Progenitor cell of endocrine pancreas (in vitro differentiated cells): ENCODE data around the gene ZNF804B. TPM values are rescaled to one million over a fixed set of nuclear protein-coding genes. Genes with fewer than 3 reads are reported as not detected.

ENCODE experiments used
- DNase-seq: peaks from one replicate; pipeline ENCODE4 v3.0.0; 2021; ENCODE audit warnings: low spot score; ENCODE audit not compliant: unreplicated experiment
- H3K27ac Mint-ChIP-seq: 2 replicates; pipeline ENCODE4 v1.8.0; 2021; ENCODE audit warnings: mild to moderate bottlenecking, moderate library complexity, mixed read lengths
- H3K27me3 Mint-ChIP-seq: 2 replicates; pipeline ENCODE4 v1.8.0; 2021; ENCODE audit warnings: mixed read lengths
- H3K36me3 Mint-ChIP-seq: 2 replicates; pipeline ENCODE4 v1.8.0; 2022; ENCODE audit warnings: mixed read lengths; ENCODE audit not compliant: insufficient read depth
- H3K4me1 Mint-ChIP-seq: 2 replicates; pipeline ENCODE4 v1.8.0; 2021; ENCODE audit warnings: low read depth, mixed read lengths
- H3K4me3 Mint-ChIP-seq: 2 replicates; pipeline ENCODE4 v1.8.0; 2021; ENCODE audit warnings: low read depth, mild to moderate bottlenecking, moderate library complexity, mixed read lengths
- H3K9me3 Mint-ChIP-seq: 2 replicates; pipeline ENCODE4 v1.8.0; 2021; ENCODE audit warnings: low read depth, mixed read lengths
- CTCF ChIP-seq: fragments of 200-600 bp; sonication (generic); IDR thresholded peaks from one replicate; pipeline ENCODE4 v1.5.0; 2021; ENCODE audit warnings: antibody characterized with exemption, mild to moderate bottlenecking; ENCODE audit not compliant: unreplicated experiment
- total RNA-seq: library from RNA; stranded (reverse); gene quantifications from 2 replicates; pipeline ENCODE4 v1.2.1, GENCODE V29; 2021

Gene ZNF804B
- total RNA-seq, 1 donor from 2014 or later: not detected

- Mint-ChIP-seq H3K9me3 (no peaks in the 10 kb centered on the region), H3K27me3 (peaks cover 46% of the 10 kb centered on the region), H3K4me1 (no peaks in the 10 kb centered on the region), H3K4me3 (no peak overlapping the region), H3K36me3 (no peaks in the 10 kb centered on the region), H3K27ac (no peak overlapping the region)
- no peak for TF ChIP-seq CTCF
- DNase-seq: no peak
Observed at GRCh38 chr7:89238156-89238555, 478.7 kb downstream of the ZNF804B start.

- Mint-ChIP-seq H3K4me3 (no peak overlapping the region), H3K4me1 (peaks cover 2% of the 10 kb centered on the region), H3K27me3 (peaks cover 8% of the 10 kb centered on the region), H3K36me3 (no peaks in the 10 kb centered on the region), H3K9me3 (peaks cover 14% of the 10 kb centered on the region), H3K27ac (no peak overlapping the region)
- TF ChIP-seq CTCF: no peak
- DNase-seq: no peak
Observed at GRCh38 chr7:89246196-89246595, 486.7 kb downstream of the ZNF804B start.

- peaks cover 19% of the 10 kb centered on the region for H3K9me3 Mint-ChIP-seq
- H3K27me3 Mint-ChIP-seq: no peaks in the 10 kb centered on the region
- peaks cover 2% of the 10 kb centered on the region for H3K4me1 Mint-ChIP-seq
- H3K36me3 Mint-ChIP-seq: no peaks in the 10 kb centered on the region
- H3K4me3 Mint-ChIP-seq: no peak overlapping the region
- H3K27ac Mint-ChIP-seq: no peak overlapping the region
- no peak for DNase-seq
- no peak for TF ChIP-seq CTCF
Observed at GRCh38 chr7:89247207-89247606, 487.7 kb downstream of the ZNF804B start.

- Mint-ChIP-seq H3K27ac (no peak overlapping the region), H3K9me3 (no peaks in the 10 kb centered on the region), H3K36me3 (no peaks in the 10 kb centered on the region), H3K4me3 (no peak overlapping the region), H3K27me3 (no peaks in the 10 kb centered on the region), H3K4me1 (no peaks in the 10 kb centered on the region)
- no peak for DNase-seq
- TF ChIP-seq CTCF: no peak
Observed at GRCh38 chr7:89259085-89259484, 499.6 kb downstream of the ZNF804B start.

GRCh38 chr7:89264126-89264525 lies 504.6 kb downstream of the ZNF804B start:
- no peak for TF ChIP-seq CTCF
- no peaks in the 10 kb centered on the region for H3K4me1 Mint-ChIP-seq
- no peaks in the 10 kb centered on the region for H3K36me3 Mint-ChIP-seq
- no peak overlapping the region for H3K4me3 Mint-ChIP-seq
- peaks cover 5% of the 10 kb centered on the region for H3K27me3 Mint-ChIP-seq
- no peak for DNase-seq
- H3K9me3 Mint-ChIP-seq: no peaks in the 10 kb centered on the region
- H3K27ac Mint-ChIP-seq: no peak overlapping the region

- H3K27me3 Mint-ChIP-seq: peaks cover 5% of the 10 kb centered on the region
- no peak overlapping the region for H3K27ac Mint-ChIP-seq
- no peaks in the 10 kb centered on the region for H3K36me3 Mint-ChIP-seq
- H3K9me3 Mint-ChIP-seq: no peaks in the 10 kb centered on the region
- no peak for DNase-seq
- no peak for TF ChIP-seq CTCF
- H3K4me3 Mint-ChIP-seq: no peak overlapping the region
- no peaks in the 10 kb centered on the region for H3K4me1 Mint-ChIP-seq
Observed at GRCh38 chr7:89265631-89266030, 506.1 kb downstream of the ZNF804B start.
